GM12878 (cell line): ENCODE measurements around the gene PQBP1. TPM values are rescaled to one million over a fixed set of nuclear protein-coding genes. Genes with fewer than 3 reads are reported as not detected.
A peak's percentile ranks its signal among the peaks of the same experiment; 100 is the strongest.

ENCODE experiments used
- ATAC-seq: fragments of 200-7000 bp; cut with Tn5 transposase; 3 replicates; pipeline ENCODE4 v1.9.1; 2020; ENCODE audit warnings: mild to moderate bottlenecking, moderate library complexity
- BruUV-seq: library from RNA; stranded (reverse); fragments of 400-500 nt; replicated peaks from 2 replicates; lab custom pipeline; 2021; lab: Mats Ljungman, UMichigan
- CTCF ChIA-PET: fragments of 300-600 bp; sonication (Branson Sonifier 250); formaldehyde crosslinking; extraction: SDS; loops from one replicate; lab custom pipeline; 2021; ENCODE audit warnings: inconsistent platforms; lab: Yijun Ruan, JAX
- POLR2A ChIA-PET: fragments of 350-600 bp; formaldehyde crosslinking; extraction: SDS; loops from one replicate; lab custom pipeline; 2021; ENCODE audit warnings: inconsistent platforms; lab: Charles Lee
- RAD21 ChIA-PET: fragments of 300-600 bp; sonication (Branson Sonifier 250); formaldehyde crosslinking; loops from one replicate; lab custom pipeline; 2023; ENCODE audit warnings: antibody characterized with exemption; ENCODE audit not compliant: unreplicated experiment; lab: Charles Lee
- SMC1A ChIA-PET: fragments of 300-600 bp; sonication (Branson Sonifier 250); formaldehyde crosslinking; loops from one replicate; lab custom pipeline; 2023; ENCODE audit not compliant: unreplicated experiment, uncharacterized antibody; lab: Charles Lee
- DNase-seq: peaks from one replicate; pipeline ENCODE4 v3.0.0-alpha.2; 2011; ENCODE audit warnings: low read depth, low spot score
- FAIRE-seq: peaks from 3 replicates; lab custom pipeline; 2011; peaks lifted over from hg19 to GRCh38; lab: Jason Lieb, UNC
- H2AFZ ChIP-seq: 2 replicates; pipeline ENCODE4 v1.6.0; 2011; ENCODE audit warnings: low read depth, low read length, control low read depth; ENCODE audit not compliant: control insufficient read depth
- H3K27ac ChIP-seq: 2 replicates; pipeline ENCODE4 v1.5.1; 2011; ENCODE audit warnings: control low read depth; ENCODE audit not compliant: control insufficient read depth, insufficient read depth
- H3K27me3 ChIP-seq, 2 experiments: replicated peaks in 1 of 2; 2 replicates each; pipeline versions ENCODE4 v1.6.0 to v1.6.1; 2011; ENCODE audit warnings: low read length in 1 of 2; ENCODE audit not compliant: control insufficient read depth in 2 of 2, insufficient read depth in 2 of 2
- H3K36me3 ChIP-seq, 2 experiments: 2 replicates each; pipeline ENCODE4 v1.5.1; 2011; ENCODE audit warnings: low read length in 1 of 2; ENCODE audit not compliant: control insufficient read depth in 2 of 2, insufficient read depth in 2 of 2
- H3K4me1 ChIP-seq: 2 replicates; pipeline ENCODE4 v1.6.1; 2011; ENCODE audit warnings: mild to moderate bottlenecking, low read length, moderate library complexity, mixed read lengths; ENCODE audit not compliant: control insufficient read depth, insufficient read depth
- H3K4me2 ChIP-seq: 2 replicates; pipeline ENCODE4 v1.6.0; 2011; ENCODE audit warnings: control low read depth; ENCODE audit not compliant: control insufficient read depth, insufficient read depth
- H3K4me3 ChIP-seq: fragments of 200-600 bp; sonication (generic); 2 replicates; pipeline ENCODE4 v1.5.1; 2016
- H3K79me2 ChIP-seq: 2 replicates; pipeline ENCODE4 v1.6.0; 2011; ENCODE audit warnings: low read length; ENCODE audit not compliant: control insufficient read depth, insufficient read depth
- H3K9ac ChIP-seq: 2 replicates; pipeline ENCODE4 v1.8.0; 2011; ENCODE audit warnings: low read length, control low read depth, mixed read lengths; ENCODE audit not compliant: control insufficient read depth, insufficient read depth
- H3K9me3 ChIP-seq: replicated peaks from 3 replicates; pipeline ENCODE4 v1.5.1; 2011; ENCODE audit warnings: mild to moderate bottlenecking, low read length; ENCODE audit not compliant: control insufficient read depth, insufficient read depth
- H4K20me1 ChIP-seq: 2 replicates; pipeline ENCODE4 v1.6.0; 2011; ENCODE audit not compliant: control insufficient read depth, insufficient read depth
- BMI1 ChIP-seq: fragments of 450-650 bp; IDR thresholded peaks from 2 replicates; pipeline ENCODE4 v1.6.1; 2016; ENCODE audit warnings: mild to moderate bottlenecking, moderate library complexity, borderline replicate concordance
- CUX1 ChIP-seq: IDR thresholded peaks from 2 replicates; pipeline ENCODE4 v1.6.1; 2012; ENCODE audit warnings: improper control_type of control experiment, low read depth, low read length; ENCODE audit not compliant: insufficient replicate concordance
- ETV6 ChIP-seq, 2 experiments: fragments of 450-650 bp in 1 of 2; IDR thresholded peaks in 1 of 2; conservative IDR thresholded peaks in 1 of 2; 2 replicates each; pipeline ENCODE4 v1.6.1; 2014; ENCODE audit warnings: antibody characterized with exemption in 1 of 2, borderline replicate concordance in 1 of 2, low read depth in 1 of 2, mild to moderate bottlenecking in 1 of 2, moderate library complexity in 1 of 2
- NR2F1 ChIP-seq: fragments of 450-650 bp; conservative IDR thresholded peaks from 2 replicates; pipeline ENCODE4 v1.6.1; 2017; ENCODE audit warnings: mild to moderate bottlenecking
- SP1 ChIP-seq: IDR thresholded peaks from one replicate; pipeline ENCODE4 v1.6.1; 2011; ENCODE audit warnings: low read depth, low read length
- STAT3 ChIP-seq: IDR thresholded peaks from 2 replicates; pipeline ENCODE4 v1.6.1; 2011; ENCODE audit warnings: low read depth, low read length, improper control_type of control experiment
- TBL1XR1 ChIP-seq: IDR thresholded peaks from 2 replicates; pipeline ENCODE4 v1.6.1; 2012; ENCODE audit warnings: low read depth, low read length, improper control_type of control experiment
- WRNIP1 ChIP-seq: IDR thresholded peaks from 2 replicates; pipeline ENCODE4 v1.6.1; 2011; ENCODE audit warnings: low read depth, low read length, improper control_type of control experiment, borderline replicate concordance
- WGBS: methylation state at CpG from one replicate; pipeline ENCODE4 v1.1.6; 2016; ENCODE audit warnings: low lambda C conversion rate; ENCODE audit not compliant: insufficient replicate concordance, insufficient coverage; ENCODE audit errors: missing lambda C conversion rate; 5-methylcytosine and 5-hydroxymethylcytosine counted together
- in situ Hi-C: fragments of 300-500 bp; cut with MboI; formaldehyde crosslinking; loops from 9 replicates; pipeline ENCODE4 v1.14.3; 2018; ENCODE audit warnings: mixed read lengths
- intact Hi-C: fragments of 100-400 bp; cut with micrococcal nuclease; formaldehyde crosslinking; loops from one replicate; pipeline ENCODE4 v1.14.2; 2022; ENCODE audit not compliant: unreplicated experiment
- polyA plus RNA-seq, 11 experiments: library from polyadenylated mRNA; depleted of rRNA in 4 of 11; unstranded in 6 of 11; stranded (reverse) in 5 of 11; fragments of >200 nt; fragmentation: Nextera tagmentation in 4 of 11; fragmentation: Illumina TruSeq in 1 of 11; extraction: Ambion mirVana in 4 of 11; extraction: Trizol in 1 of 11; gene quantifications; 1 replicate in 1 of 11; 2 replicates in 10 of 11; pipeline versions ENCODE4 v1.2.1 to v1.2.3, GENCODE V29; 2011 to 2016; ENCODE audit warnings: inconsistent platforms in 2 of 11, missing spikeins in 2 of 11, low read depth in 1 of 11
- total RNA-seq, 4 experiments: library from RNA; depleted of rRNA in 3 of 4; stranded (reverse); fragments of >200 nt in 3 of 4; fragmentation: Illumina TruSeq in 1 of 4; extraction: Trizol in 1 of 4; gene quantifications; 2 replicates each; pipeline versions ENCODE4 v1.2.1 to v1.2.3, GENCODE V29; 2013 to 2021
- TF ChIP-seq, protein P1 (sequence below): IDR thresholded peaks from 2 replicates; pipeline ENCODE4 v1.6.1; 2012; ENCODE audit warnings: low read depth, low read length, improper control_type of control experiment
- TF ChIP-seq, protein P2 (sequence below): fragments of 150-350 bp; IDR thresholded peaks from 2 replicates; pipeline ENCODE4 v1.6.1; 2016; ENCODE audit warnings: low read depth, low read length

The PQBP1 gene
- total and polyA plus RNA-seq, 10 of the 15 experiments (the other 5 are each of a cell fraction or from before 2014, with no cell fraction given) = 12.5 to 74.8 (median 68.5) TPM

DNA sequence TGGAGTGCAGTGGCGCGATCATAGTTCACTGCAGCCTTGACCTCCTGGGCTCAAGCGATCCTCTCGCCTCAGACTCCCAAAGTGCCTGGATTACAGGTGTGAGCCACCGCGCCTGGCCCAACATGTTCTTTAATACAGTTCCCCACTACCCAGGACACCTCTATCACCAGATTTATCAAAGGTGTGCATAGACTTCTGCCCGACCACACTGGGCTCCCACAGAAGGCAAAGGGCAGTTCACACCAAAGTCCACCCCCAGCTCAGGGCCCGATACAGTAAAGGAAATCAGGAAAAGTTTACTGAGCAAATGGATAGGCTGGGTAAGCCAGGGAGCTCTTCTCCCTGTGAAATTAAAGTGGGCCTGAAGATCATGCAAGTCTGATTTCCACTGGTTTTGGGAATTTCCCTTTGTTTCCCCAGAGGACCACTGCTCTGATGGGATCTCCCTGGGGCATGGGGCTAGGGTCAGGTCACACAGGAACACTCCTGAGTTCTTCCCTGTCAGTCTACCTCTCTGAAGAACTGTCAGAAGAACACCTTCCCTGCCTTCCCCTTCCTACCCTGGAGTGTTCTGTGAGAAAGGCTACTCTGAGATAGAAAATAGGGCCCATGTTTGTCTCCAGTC lies 38.8 kb downstream of the PQBP1 start:
- Histone ChIP-seq H2AFZ (no peak overlapping the region), H3K27me3 (no peaks in the 10 kb centered on the region), H3K4me3 (peak overlapping the region; percentile 28; the same call in 1 of the 2 replicates), H4K20me1 (no peaks in the 10 kb centered on the region), H3K4me2 (peak overlapping the region; percentile 88), H3K36me3 (peaks cover 2 to 13% of the 10 kb centered on the region in 2 experiments), H3K9ac (peak overlapping the region; percentile 68; the same call in 1 of the 2 replicates), H3K27ac (peak overlapping the region; percentile 95), H3K9me3 (no peaks in the 10 kb centered on the region; the same call in 2 of the 3 replicates), H3K79me2 (peaks cover 32% of the 10 kb centered on the region), H3K4me1 (peaks cover 70% of the 10 kb centered on the region)
- BruUV-seq = no TSS peak
- ATAC-seq (no peak), DNase-seq (no peak), FAIRE-seq (no peak)
- 81% methylated on average over 8 of the region's 8 CpGs for WGBS
- SMC1A ChIA-PET = interaction anchor here (0.8 to 2.9 kb wide), 8 partner anchors 10 to 39 kb away, joined by 3 to 12 read pairs (median 7); partner anchors contain the start of genes OTUD5, PQBP1, SLC35A2 and TIMM17B
- RAD21 ChIA-PET = interaction anchor here (1.0 to 2.7 kb wide), 11 partner anchors 16 to 288 kb away, joined by 3 to 15 read pairs (median 5); partner anchors contain the start of genes HDAC6, PQBP1, SLC35A2 and TIMM17B
- POLR2A ChIA-PET = interaction anchor here (0.6 to 3.4 kb wide), 8 partner anchors 8 to 241 kb away, joined by 3 to 13 read pairs (median 6); partner anchors contain the start of genes PQBP1, SLC35A2 and TIMM17B
- intact Hi-C loops (loop anchor here (1.0 to 5.0 kb wide), 3 partner anchors 17 to 854 kb away; partner anchors contain the start of genes HDAC6 and PIM2), in situ Hi-C loops (loop anchor here (25.0 kb wide), 1 partner anchor 1724 kb away; the partner anchor contains the start of gene CDK16)
- CTCF ChIA-PET = interaction anchor here (0.8 to 2.5 kb wide), 7 partner anchors 9 to 288 kb away, joined by 3 to 8 read pairs (median 6); partner anchors contain the start of genes PQBP1 and TIMM17B
- TF ChIP-seq, protein P1, sequence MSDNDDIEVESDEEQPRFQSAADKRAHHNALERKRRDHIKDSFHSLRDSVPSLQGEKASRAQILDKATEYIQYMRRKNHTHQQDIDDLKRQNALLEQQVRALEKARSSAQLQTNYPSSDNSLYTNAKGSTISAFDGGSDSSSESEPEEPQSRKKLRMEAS = no peak
- TF ChIP-seq SP1 (no peak), TBL1XR1 (no peak), CUX1 (peak; percentile 17), NR2F1 (no peak; the same call in 1 of the 2 replicates), ETV6 (conservative IDR thresholded peaks at IDR 0.05 in 1 of 2, IDR thresholded peaks at IDR 0.05 in 1 of 2; ENCODE audit: borderline replicate concordance in 1 of 2, low read depth in 1 of 2) (no peak), BMI1 (no peak), WRNIP1 (no peak), STAT3 (no peak)
- TF ChIP-seq, protein P2, sequence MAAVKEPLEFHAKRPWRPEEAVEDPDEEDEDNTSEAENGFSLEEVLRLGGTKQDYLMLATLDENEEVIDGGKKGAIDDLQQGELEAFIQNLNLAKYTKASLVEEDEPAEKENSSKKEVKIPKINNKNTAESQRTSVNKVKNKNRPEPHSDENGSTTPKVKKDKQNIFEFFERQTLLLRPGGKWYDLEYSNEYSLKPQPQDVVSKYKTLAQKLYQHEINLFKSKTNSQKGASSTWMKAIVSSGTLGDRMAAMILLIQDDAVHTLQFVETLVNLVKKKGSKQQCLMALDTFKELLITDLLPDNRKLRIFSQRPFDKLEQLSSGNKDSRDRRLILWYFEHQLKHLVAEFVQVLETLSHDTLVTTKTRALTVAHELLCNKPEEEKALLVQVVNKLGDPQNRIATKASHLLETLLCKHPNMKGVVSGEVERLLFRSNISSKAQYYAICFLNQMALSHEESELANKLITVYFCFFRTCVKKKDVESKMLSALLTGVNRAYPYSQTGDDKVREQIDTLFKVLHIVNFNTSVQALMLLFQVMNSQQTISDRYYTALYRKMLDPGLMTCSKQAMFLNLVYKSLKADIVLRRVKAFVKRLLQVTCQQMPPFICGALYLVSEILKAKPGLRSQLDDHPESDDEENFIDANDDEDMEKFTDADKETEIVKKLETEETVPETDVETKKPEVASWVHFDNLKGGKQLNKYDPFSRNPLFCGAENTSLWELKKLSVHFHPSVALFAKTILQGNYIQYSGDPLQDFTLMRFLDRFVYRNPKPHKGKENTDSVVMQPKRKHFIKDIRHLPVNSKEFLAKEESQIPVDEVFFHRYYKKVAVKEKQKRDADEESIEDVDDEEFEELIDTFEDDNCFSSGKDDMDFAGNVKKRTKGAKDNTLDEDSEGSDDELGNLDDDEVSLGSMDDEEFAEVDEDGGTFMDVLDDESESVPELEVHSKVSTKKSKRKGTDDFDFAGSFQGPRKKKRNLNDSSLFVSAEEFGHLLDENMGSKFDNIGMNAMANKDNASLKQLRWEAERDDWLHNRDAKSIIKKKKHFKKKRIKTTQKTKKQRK = no peak
